Umbilical cord (tissue), 2 donors: ENCODE data around the gene ZNF691. TPM values are rescaled to one million over a fixed set of nuclear protein-coding genes. Genes with fewer than 3 reads are reported as not detected.
"Not testable (repeated sequence)": the region's sequence is repeated elsewhere in the genome, so short reads cannot be mapped to it uniquely, and the experiment has no call there.

Source experiments
- DNase-seq: peaks from one replicate; pipeline ENCODE4 v3.0.0-alpha.2; 2015; ENCODE audit warnings: low spot score
- total RNA-seq: library from RNA; depleted of rRNA; stranded (reverse); fragments of >200 nt; gene quantifications from one replicate; pipeline ENCODE4 v1.2.3, GENCODE V29; 2014; ENCODE audit warnings: low replicate concordance; ENCODE audit not compliant: insufficient read depth

The ZNF691 gene
- total RNA-seq, 1 donor from 2014 or later: 8.2 TPM

DNA sequence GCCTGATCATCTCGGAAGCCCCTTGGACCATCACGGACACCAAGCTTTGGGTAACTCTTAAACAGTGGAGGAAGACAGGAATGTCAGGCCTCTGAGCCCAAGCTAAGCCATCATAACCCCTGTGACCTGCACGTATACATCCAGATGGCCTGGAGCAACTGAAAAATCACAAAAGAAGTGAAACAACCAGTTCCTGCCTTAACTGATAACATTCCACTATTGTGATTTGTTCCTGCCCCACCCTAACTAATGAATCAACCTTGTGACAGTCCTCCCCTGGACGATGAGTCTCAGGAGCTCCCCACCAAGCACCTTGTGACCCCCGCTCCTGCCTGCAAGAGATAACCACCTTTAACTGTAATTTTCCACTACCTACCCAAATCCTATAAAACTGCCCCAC, 13.0 kb downstream of the ZNF691 start:
- DNase-seq: not testable (repeated sequence)

DNA sequence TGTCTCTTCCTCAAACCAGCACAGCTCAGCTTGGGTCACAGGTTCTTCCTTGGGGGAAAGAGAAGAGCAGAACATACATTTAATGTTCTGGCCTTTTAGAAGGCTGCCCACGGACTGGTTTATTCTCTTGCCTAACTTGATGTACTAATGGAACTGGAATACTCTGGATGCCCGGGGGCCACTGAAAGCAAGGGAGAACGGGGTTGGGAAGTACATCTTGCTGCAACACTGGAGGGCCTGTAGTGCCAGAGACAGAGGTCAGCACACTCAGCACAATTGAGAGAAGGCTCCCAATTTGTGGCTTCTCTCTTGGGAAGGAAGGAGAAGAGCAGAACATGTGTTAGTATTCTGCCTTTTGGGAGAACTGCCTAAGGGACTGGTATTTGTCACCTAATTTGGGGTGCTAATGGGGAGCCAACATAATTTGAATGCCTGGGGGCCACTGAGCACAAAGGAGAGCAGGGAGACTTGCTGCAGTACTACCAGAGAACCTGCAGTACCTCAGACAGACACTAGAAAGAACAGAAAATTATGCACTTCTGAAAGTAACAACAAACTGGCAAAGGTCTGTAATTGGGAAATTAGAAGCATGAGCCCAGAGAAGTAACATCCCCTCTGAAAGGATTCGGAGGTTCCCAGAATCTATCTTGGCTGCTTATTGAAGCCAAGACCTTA, 14.1 kb downstream of the ZNF691 start:
- DNase-seq: no peak

GRCh38 chr1:42861014-42861399, 14.6 kb downstream of the ZNF691 start:
- no peak for DNase-seq

GRCh38 chr1:42866549-42866948, 20.1 kb downstream of the ZNF691 start:
- DNase-seq: no peak

DNA sequence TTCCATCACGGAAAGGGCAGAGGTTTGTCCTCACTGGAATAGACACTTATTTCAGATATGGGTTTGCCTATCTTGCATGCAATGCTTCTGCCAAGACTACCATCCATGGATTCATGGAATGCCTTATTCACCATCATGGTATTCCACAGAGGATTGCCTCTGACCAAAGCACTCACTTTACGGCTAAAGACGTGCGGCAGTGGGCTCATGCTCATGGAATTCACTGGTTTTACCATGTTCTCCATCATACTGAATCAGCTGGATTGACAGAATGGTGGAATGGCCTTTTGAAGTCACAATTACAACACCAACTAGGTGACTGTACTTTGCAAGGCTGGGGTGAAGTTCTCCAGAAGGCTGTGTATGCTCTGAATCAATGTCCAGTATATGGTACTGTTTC, 22.1 kb downstream of the ZNF691 start:
- not testable (repeated sequence) for DNase-seq

DNA sequence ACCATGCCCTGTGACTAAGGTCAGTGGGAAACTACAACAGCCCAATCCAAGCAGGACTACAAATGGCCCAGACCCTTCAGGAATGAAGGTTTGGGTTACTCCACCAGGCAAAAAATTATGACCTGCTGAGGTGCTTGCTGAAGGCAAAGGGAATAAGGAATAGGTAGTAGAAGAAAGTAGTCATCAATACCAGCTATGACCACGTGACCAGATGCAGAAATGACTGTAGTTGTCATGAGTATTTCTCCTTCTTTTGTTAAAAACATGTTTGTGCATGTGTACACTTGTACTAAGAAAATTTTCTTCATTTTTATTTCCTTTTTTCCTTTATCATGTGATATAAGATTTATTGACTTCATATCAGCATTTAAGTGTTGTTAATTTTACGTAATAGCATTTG, 22.8 kb downstream of the ZNF691 start:
- DNase-seq: not testable (repeated sequence)

- not testable (repeated sequence) for DNase-seq
Observed at GRCh38 chr1:42869751-42870150, 23.3 kb downstream of the ZNF691 start.

DNA sequence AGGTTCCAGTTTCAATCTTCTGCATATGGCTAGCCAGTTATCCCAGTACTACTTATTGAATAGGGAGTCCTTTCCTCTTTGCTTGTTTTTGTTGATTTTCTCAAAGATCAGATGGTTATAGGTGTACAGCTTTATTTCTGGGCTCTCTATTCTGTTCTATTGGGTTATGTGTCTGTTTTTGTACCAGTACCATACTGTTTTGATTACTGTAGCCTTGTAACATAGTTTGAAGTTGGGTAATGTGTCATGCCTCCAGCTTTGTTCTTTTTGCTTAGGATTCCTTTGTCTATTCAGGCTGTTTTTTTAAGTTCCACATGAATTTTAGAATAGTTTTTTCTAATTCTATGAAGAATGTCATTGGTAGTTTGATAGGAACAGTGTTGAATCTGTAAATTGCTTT, 26.7 kb downstream of the ZNF691 start:
- not testable (repeated sequence) for DNase-seq

DNA sequence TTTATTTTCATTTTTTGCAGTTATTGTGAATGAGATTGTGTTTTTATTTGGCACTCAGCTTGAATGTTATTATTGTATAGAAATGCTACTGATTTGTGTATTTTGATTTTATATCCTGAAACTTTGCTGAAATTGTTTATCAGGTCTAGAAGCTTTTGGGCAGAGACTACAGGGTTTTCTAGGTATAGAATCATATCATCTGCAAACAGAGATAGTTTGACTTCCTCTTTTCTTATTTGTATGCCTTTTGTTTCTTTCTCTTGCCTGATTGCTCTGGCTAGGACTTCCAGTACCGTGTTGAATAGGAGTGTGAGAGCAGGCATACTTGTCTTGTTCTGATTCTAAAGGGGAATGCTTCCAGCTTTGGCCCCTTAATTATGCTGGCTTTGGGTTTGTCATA, 27.3 kb downstream of the ZNF691 start:
- DNase-seq: no peak

- no peak for DNase-seq
Observed at GRCh38 chr1:42876009-42876408, 29.6 kb downstream of the ZNF691 start.

DNA sequence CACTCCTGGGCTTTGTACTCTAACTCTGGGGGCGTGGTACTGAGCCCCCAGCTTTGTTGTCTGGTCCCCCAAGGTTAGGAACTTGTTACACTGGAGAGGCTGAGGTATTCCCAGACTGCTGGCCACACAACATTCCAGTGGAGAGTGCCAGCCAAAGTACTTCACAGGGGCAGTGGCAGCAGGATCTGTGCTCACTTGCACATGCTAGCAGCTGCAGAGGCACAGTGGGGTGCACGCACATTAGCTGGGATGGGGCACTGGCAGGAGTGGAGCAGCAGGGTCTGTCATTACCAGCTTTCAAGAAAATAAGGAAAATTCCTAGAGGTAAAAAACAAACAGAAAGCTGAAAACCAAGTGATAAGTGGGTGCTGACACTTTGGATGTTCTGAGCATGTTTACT, 31.0 kb downstream of the ZNF691 start:
- DNase-seq: no peak

GRCh38 chr1:42880384-42880783, 34.0 kb downstream of the ZNF691 start:
- no peak for DNase-seq

DNA sequence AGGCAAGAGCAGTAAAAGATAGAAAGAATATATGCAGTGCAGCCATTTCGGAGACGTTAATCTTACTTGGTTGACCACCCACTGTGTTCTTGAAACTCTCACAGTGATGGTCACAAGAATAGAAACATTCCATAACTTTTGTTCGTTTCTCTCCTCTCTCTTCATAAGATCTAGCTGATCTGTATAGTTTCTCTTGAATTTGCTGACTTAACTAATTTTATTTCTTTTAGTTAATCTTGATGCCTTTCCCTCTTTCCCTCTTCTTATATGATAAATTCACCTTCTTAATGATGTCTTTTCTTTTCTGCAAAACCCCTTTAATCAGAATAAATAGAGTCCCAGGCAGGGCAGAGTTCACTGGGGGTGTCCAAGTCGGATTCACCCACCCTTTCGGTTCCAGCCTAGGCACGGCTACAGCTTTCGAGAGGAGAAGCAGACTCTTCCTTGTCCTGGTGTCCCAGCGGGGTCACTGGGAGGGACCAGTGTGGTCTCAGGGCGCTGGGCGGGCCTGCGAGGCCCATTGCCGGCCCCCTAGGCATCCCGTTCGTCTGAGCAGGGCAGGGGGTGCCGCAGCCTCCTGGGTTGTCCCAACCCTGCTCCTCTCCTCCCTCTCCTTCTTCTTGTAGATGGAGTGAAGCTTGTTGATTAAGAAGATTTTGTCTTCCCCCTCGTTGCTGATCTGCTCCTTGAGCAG, 39.8 kb downstream of the ZNF691 start:
- DNase-seq: no peak

DNA sequence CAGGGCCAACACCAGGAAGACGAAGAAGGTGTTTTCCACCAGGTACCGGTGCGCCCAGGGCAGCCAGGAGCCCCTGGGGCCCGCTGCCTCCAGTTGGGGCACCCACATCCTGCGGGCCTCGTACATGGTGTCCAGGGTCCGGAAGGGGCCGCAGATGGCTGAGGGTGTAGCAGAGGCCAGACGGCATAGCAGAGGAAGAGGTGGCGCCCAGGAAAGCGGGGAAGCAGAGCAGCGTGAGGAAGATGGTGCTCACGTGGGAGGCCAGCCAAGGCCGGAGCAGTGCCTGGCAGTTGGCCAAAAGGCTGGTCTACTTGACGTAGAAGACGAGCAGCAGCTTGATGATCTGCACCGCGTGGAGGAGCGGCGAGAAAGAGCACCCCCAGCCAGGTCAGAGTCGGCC, 40.4 kb downstream of the ZNF691 start:
- DNase-seq: no peak

DNA sequence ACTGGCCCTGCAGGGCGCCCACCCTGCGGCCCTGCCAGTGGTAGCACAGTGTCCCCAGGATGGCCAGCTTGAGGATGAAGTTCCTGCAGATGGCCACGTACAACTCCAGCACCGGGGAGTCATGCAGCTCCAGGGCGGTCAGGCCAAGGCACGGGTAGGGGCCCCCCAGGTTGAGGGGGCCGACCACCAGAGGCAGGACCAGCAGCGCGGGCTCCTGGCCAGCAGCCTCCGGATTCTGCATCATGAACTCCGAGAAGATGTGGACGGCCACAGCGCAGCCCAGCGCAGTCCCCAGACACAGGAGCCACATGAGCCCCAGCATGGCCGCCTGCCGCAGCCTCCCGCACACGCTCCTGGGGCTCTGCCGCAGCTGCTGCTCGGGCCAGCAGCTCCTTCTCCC, 41.0 kb downstream of the ZNF691 start:
- no peak for DNase-seq

GRCh38 chr1:42888013-42888633, 41.7 kb downstream of the ZNF691 start:
- no peak for DNase-seq

DNA sequence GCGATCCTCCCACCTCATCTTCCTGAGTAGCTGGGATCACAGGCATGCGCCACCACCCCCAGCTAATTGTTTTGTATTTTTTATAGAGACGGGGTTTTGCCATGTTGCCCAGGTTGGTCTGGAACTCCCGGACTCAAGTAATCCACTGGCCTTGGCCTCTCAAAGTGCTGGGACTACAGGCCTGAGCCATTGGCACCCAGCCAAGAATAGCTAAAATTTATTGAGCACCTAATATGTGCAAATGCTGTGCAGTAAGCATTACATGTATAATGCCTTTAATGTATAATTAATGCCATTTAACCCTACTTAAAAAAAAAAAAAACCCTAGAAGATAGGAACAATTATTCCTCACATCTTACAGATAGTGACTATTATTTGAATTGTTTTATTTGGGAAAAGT, 42.9 kb downstream of the ZNF691 start:
- DNase-seq: no peak

DNA sequence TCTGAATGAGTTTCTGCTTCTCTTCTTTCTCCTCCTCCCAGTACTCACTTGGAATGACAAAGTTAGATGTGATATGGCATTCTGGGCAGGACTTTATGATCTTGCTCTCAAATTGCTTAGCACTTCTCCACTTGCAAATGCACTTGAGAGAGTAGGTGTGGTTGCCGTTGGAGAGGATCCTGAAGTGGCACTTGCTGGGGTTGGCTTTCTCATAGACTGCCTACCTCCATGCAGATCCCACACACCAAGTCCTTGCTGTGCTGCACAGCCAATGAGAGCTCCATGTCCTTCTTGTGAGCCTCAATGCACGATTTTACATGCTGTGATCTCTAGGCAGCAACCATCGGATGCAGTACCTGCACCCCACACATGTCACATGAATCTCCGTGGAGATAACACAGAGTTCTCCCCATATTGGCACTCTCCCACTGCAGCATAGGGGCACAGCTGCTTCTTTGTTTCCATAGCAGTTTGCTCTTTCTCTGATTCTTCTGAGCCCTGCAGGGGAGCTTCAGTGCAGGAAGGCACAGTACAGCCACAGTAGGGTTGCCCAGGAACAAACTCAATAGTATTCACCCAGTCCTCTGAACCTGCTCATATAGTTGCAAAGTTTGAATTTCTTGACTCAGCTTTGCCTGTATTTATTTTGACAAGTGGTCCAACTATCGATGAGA, 45.2 kb downstream of the ZNF691 start:
- no peak for DNase-seq

DNA sequence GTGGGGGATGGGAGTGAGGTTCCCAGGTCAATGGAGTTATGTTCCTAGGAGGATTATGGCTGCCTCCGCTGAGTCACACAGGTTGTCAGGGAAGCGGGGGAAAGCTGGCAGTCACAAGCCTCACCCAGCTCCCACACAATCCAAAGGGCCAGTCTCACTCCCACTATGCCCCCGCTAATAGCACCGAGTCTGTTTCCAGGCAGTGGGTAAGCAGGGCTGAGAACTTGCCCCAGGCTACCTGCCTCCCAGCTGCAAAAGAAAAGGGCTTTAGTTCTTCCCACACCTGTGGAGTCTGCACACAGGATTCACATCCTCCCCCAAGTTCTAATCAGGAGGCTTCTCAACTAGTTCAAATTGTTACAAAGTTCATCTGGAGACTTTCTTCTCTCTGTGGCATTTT, 53.5 kb downstream of the ZNF691 start:
- not testable (repeated sequence) for DNase-seq
